Gastroesophageal sphincter (tissue), 3 donors: Measurements from ENCODE around the gene CLGN.

Experiments
- EP300 ChIP-seq: sonication (generic); formaldehyde crosslinking; IDR thresholded peaks from one replicate; pipeline ENCODE4 v1.6.1; 2017; ENCODE audit warnings: antibody characterized with exemption, mild to moderate bottlenecking
- POLR2A ChIP-seq, 2 donors: fragments of 450-650 bp; IDR thresholded peaks; one replicate each; pipeline ENCODE4 v1.6.1; 2017; ENCODE audit warnings: antibody characterized with exemption in 2 of 2, mild to moderate bottlenecking in 2 of 2, moderate library complexity in 1 of 2
- TF ChIP-seq, protein P1 (sequence below), 4 experiments: fragments of 200-600 bp in 2 of 4; fragments of 450-650 bp in 2 of 4; sonication (generic) in 1 of 4; IDR thresholded peaks; one replicate each; pipeline ENCODE4 v1.5.1; 2017 to 2019; ENCODE audit warnings: antibody characterized with exemption in 4 of 4, mild to moderate bottlenecking in 2 of 4, moderate library complexity in 2 of 4

DNA sequence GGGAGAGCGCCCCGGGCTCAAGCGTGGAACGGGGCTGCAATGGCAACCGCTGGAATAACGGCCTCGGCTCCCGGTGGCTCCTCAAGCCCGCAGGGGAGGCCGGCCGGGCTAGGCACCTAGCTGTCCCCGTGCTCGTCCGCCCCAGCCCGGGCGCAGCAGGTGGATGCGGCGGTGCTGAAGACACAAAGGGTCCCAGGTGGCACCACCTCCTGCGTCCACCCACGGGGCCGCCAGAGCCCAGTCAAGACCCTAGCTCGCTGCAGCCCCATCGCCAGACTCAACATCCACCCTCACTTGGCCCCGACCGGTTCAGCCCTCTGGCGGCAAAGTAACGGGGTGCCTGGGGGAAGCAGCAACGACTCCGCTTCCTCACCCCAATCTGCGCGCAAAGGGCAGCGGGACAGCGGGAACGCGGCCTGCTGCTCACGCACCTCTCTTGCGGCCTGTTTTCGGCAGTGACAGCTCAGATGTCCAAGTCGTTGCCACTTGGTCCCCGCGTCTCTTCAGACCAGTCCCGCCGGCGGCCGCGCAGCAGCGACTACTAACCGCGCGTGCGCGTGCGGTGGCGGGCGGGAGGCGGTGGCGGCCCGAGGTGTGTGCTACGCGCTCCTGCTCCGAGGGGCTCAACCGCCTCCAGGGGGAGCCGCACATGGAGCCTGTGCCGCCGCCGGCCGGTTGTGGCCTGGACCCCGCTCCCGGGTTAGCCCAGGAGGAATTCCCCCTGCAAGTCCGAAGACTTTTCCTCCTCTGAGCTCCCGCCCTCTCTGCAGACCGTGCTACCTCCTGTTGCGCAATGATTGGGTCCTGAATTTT is at the start of gene CLGN:
- TF ChIP-seq, protein P1, sequence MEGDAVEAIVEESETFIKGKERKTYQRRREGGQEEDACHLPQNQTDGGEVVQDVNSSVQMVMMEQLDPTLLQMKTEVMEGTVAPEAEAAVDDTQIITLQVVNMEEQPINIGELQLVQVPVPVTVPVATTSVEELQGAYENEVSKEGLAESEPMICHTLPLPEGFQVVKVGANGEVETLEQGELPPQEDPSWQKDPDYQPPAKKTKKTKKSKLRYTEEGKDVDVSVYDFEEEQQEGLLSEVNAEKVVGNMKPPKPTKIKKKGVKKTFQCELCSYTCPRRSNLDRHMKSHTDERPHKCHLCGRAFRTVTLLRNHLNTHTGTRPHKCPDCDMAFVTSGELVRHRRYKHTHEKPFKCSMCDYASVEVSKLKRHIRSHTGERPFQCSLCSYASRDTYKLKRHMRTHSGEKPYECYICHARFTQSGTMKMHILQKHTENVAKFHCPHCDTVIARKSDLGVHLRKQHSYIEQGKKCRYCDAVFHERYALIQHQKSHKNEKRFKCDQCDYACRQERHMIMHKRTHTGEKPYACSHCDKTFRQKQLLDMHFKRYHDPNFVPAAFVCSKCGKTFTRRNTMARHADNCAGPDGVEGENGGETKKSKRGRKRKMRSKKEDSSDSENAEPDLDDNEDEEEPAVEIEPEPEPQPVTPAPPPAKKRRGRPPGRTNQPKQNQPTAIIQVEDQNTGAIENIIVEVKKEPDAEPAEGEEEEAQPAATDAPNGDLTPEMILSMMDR (IDR thresholded peaks at IDR 0.05), result peak in 3 of 4 experiments; percentile 27 to 71 (median 31)
- TF ChIP-seq EP300 (no peak), POLR2A (IDR thresholded peaks at IDR 0.05) (no peak)
